GM12875 (cell line): ENCODE results near the gene KLF11.

Experiments used
- H3K4me3 ChIP-seq: one replicate; pipeline ENCODE4 v1.5.1; 2011; ENCODE audit warnings: low read depth, low read length, control low read depth
- TF ChIP-seq, protein P1 (sequence below): IDR thresholded peaks from 2 replicates; pipeline ENCODE4 v1.5.1; 2011; ENCODE audit warnings: low read depth, mild to moderate bottlenecking, control low read depth, inconsistent platforms, low read length, moderate library complexity, borderline replicate concordance; ENCODE audit not compliant: insufficient read depth

Gene KLF11

DNA sequence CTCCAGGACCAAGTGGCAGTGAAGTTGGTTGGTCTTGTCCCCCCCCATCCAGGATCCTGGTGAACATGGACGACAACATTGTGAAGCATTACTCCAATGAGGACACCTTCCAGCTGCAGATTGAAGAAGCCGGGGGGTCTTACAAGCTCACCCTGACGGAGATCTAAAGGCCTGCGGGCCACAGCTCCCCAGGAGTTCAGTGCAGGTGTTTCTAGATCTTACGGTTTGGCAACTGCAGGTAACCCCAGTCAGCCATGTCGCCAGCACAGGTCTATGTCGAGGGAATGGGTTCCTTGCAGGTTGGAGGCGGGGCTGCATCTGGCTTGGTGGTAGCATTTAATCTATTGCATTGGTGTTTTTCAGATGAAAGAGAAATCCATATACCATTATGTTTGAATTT lies 42.8 kb upstream of the KLF11 start:
- TF ChIP-seq, protein P1, sequence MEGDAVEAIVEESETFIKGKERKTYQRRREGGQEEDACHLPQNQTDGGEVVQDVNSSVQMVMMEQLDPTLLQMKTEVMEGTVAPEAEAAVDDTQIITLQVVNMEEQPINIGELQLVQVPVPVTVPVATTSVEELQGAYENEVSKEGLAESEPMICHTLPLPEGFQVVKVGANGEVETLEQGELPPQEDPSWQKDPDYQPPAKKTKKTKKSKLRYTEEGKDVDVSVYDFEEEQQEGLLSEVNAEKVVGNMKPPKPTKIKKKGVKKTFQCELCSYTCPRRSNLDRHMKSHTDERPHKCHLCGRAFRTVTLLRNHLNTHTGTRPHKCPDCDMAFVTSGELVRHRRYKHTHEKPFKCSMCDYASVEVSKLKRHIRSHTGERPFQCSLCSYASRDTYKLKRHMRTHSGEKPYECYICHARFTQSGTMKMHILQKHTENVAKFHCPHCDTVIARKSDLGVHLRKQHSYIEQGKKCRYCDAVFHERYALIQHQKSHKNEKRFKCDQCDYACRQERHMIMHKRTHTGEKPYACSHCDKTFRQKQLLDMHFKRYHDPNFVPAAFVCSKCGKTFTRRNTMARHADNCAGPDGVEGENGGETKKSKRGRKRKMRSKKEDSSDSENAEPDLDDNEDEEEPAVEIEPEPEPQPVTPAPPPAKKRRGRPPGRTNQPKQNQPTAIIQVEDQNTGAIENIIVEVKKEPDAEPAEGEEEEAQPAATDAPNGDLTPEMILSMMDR, result no peak
- no peak overlapping the region for H3K4me3 ChIP-seq

GRCh38 chr2:10001586-10001985 lies 41.8 kb upstream of the KLF11 start:
- TF ChIP-seq, protein P1, result no peak
- no peak overlapping the region for H3K4me3 ChIP-seq

DNA sequence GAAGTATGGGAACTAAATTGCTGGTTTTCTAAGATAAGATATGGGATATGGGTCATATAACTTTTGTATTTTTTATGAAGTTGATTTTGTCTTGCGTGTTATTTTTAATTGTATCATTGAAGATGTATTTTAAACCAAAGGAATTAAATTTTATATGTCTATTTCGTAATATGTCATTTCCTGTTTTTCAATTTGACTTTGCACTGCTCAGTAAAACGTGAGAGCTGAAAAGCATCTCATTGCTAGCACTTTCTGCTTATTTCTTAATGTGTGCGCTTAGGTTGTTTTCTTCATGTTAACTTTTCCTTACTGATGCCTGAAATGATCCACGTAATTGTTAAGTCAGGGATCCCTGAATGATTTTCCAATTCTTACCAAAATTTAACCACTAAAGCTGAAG lies 41.2 kb upstream of the KLF11 start:
- no peak overlapping the region for H3K4me3 ChIP-seq
- TF ChIP-seq, protein P1, result no peak

GRCh38 chr2:10002681-10003080 lies 40.7 kb upstream of the KLF11 start:
- H3K4me3 ChIP-seq, result no peak overlapping the region
- TF ChIP-seq, protein P1, result no peak

DNA sequence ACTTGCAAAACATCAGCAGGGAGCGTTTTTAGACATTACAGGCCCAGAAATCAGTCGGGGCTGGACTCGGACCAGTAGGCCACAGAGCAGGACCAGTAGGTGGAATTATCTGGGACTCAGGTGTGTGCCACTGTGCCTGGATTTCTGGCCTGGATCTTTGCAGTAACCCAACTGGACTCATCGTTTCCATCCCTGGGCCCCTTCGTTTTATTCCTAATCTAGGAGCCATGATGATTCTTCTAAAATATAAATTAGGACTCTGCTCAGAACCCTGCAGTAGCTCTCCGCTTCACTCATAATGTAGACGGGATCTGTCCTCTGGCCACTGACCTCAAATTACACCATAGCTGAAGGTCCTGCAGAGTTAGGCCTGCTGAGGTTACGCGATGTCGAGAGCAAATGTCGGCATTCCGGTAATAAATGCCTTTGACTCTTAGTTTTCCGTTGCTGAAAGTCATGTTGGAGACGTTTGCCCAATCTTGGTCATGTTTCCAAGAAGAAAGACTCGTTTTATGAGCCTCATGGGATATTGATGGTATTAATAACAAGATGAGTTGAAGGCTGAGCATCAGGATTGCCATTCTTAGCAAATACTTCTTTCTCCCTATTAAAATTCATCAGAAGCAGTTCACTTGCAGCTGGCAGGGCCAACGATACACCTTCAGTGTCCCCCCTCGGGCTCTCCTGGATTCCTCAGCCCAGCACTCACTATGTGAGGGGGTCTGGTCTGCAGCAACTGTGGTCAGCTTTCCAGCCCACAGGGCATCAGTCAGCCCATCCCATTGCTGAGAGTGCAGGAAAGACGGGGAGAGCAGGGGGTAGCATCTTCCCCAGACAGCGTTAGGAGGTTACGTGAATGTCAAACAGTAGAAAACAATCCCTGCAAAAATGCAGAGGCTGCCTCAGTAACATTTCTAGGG lies 39.9 kb upstream of the KLF11 start:
- TF ChIP-seq, protein P1, result no peak
- H3K4me3 ChIP-seq, result no peak overlapping the region

- H3K4me3 ChIP-seq, result no peak overlapping the region
- TF ChIP-seq, protein P1, result no peak
Observed at GRCh38 chr2:10004401-10004800, 38.9 kb upstream of the KLF11 start.

- TF ChIP-seq, protein P1, result no peak
- no peak overlapping the region for H3K4me3 ChIP-seq
Observed at GRCh38 chr2:10004836-10005235, 38.5 kb upstream of the KLF11 start.
